Neuronal stem cell (in vitro differentiated cells): ENCODE measurements around the gene MGLL.
A peak's percentile ranks its signal among the peaks of the same experiment; 100 is the strongest.

ENCODE experiments used
- DNase-seq: peaks from one replicate; pipeline ENCODE4 v3.0.0-alpha.2; 2013; ENCODE audit warnings: low spot score
- H2AFZ ChIP-seq: one replicate; pipeline ENCODE4 v1.6.1; 2013; ENCODE audit warnings: mild to moderate bottlenecking, low read length, inconsistent platforms
- H2AK5ac ChIP-seq: 2 replicates; pipeline ENCODE4 v1.6.1; 2013; ENCODE audit warnings: low read depth, mild to moderate bottlenecking, inconsistent platforms, low read length, moderate library complexity, mixed read lengths
- H2BK120ac ChIP-seq: 2 replicates; pipeline ENCODE4 v1.6.1; 2013; ENCODE audit warnings: low read depth, mild to moderate bottlenecking, inconsistent platforms, low read length, moderate library complexity, mixed read lengths
- H2BK12ac ChIP-seq: one replicate; pipeline ENCODE4 v1.6.1; 2013; ENCODE audit warnings: low read length, inconsistent platforms
- H2BK15ac ChIP-seq: 2 replicates; pipeline ENCODE4 v1.6.1; 2013; ENCODE audit warnings: mild to moderate bottlenecking, low read length, inconsistent platforms, mixed read lengths
- H2BK5ac ChIP-seq: one replicate; pipeline ENCODE4 v1.6.1; 2013; ENCODE audit warnings: inconsistent platforms, mild to moderate bottlenecking, low read length, moderate library complexity
- H3K14ac ChIP-seq: one replicate; pipeline ENCODE4 v1.6.1; 2013; ENCODE audit warnings: low read length, inconsistent platforms
- H3K18ac ChIP-seq: 2 replicates; pipeline ENCODE4 v1.6.1; 2013; ENCODE audit warnings: low read length, inconsistent platforms
- H3K23ac ChIP-seq: 2 replicates; pipeline ENCODE4 v1.6.1; 2013; ENCODE audit warnings: low read depth, mild to moderate bottlenecking, mixed read lengths, low read length, inconsistent platforms; ENCODE audit not compliant: poor library complexity
- H3K27ac ChIP-seq: replicated peaks from 3 replicates; pipeline ENCODE4 v1.5.1; 2013; ENCODE audit warnings: low read length, inconsistent platforms
- H3K27me3 ChIP-seq, 3 experiments: 2 replicates each; pipeline ENCODE4 v1.6.1; 2013; ENCODE audit warnings: low read length in 3 of 3, mild to moderate bottlenecking in 2 of 3, inconsistent platforms in 1 of 3, low read depth in 1 of 3, mixed read lengths in 1 of 3, moderate library complexity in 1 of 3; ENCODE audit not compliant: control insufficient read depth in 3 of 3, insufficient read depth in 3 of 3
- H3K36me3 ChIP-seq, 2 donors: replicated peaks in 1 of 2; 2 replicates each; pipeline ENCODE4 v1.6.1; 2013; ENCODE audit warnings: low read length in 2 of 2; ENCODE audit not compliant: control insufficient read depth in 2 of 2, insufficient read depth in 2 of 2
- H3K4ac ChIP-seq: 2 replicates; pipeline ENCODE4 v1.6.1; 2013; ENCODE audit warnings: inconsistent platforms, mild to moderate bottlenecking, low read length, moderate library complexity
- H3K4me1 ChIP-seq, 2 donors: 1 replicate in 1 of 2; 2 replicates in 1 of 2; pipeline ENCODE4 v1.6.1; 2013; ENCODE audit warnings: low read length in 2 of 2, low read depth in 1 of 2; ENCODE audit not compliant: control insufficient read depth in 2 of 2, insufficient read depth in 1 of 2
- H3K4me2 ChIP-seq: one replicate; pipeline ENCODE4 v1.6.1; 2013; ENCODE audit warnings: mild to moderate bottlenecking, low read length, inconsistent platforms; ENCODE audit not compliant: insufficient read depth, poor library complexity, severe bottlenecking
- H3K4me3 ChIP-seq, 2 donors: 2 replicates each; pipeline ENCODE4 v1.5.1; 2013; ENCODE audit warnings: low read length in 2 of 2, mild to moderate bottlenecking in 2 of 2, inconsistent platforms in 1 of 2, moderate library complexity in 1 of 2
- H3K79me1 ChIP-seq: one replicate; pipeline ENCODE4 v1.6.1; 2013; ENCODE audit warnings: low read depth, mild to moderate bottlenecking, inconsistent platforms, low read length, moderate library complexity
- H3K9ac ChIP-seq: one replicate; pipeline ENCODE4 v1.6.1; 2013; ENCODE audit warnings: mild to moderate bottlenecking, low read depth, low read length, inconsistent platforms; ENCODE audit not compliant: poor library complexity
- H3K9me3 ChIP-seq, 2 donors: replicated peaks in 1 of 2; 2 replicates each; pipeline versions ENCODE3 to v1.6.1; 2013; ENCODE audit warnings: low read length in 2 of 2, mild to moderate bottlenecking in 2 of 2, inconsistent platforms in 1 of 2, low read depth in 1 of 2, mixed read lengths in 1 of 2, moderate library complexity in 1 of 2; ENCODE audit not compliant: control insufficient read depth in 2 of 2, insufficient read depth in 1 of 2
- H4K8ac ChIP-seq: one replicate; pipeline ENCODE4 v1.6.1; 2013; ENCODE audit warnings: low read depth, mild to moderate bottlenecking, inconsistent platforms, low read length, moderate library complexity
- H4K91ac ChIP-seq: one replicate; pipeline ENCODE4 v1.6.1; 2013; ENCODE audit warnings: low read length, low read depth, mild to moderate bottlenecking, inconsistent platforms; ENCODE audit not compliant: poor library complexity
- WGBS, 2 donors: extraction: QIAGEN DNeasy Blood & Tissue Kit; methylation state at CpG; one replicate each; pipeline ENCODE4 v1.1.7; 2013; ENCODE audit warnings: missing lambda C conversion rate in 2 of 2, mixed read lengths in 1 of 2; ENCODE audit not compliant: insufficient read length in 2 of 2, insufficient replicate concordance in 1 of 2; ENCODE audit errors: extremely low coverage in 2 of 2; 5-methylcytosine and 5-hydroxymethylcytosine counted together

The MGLL gene

DNA sequence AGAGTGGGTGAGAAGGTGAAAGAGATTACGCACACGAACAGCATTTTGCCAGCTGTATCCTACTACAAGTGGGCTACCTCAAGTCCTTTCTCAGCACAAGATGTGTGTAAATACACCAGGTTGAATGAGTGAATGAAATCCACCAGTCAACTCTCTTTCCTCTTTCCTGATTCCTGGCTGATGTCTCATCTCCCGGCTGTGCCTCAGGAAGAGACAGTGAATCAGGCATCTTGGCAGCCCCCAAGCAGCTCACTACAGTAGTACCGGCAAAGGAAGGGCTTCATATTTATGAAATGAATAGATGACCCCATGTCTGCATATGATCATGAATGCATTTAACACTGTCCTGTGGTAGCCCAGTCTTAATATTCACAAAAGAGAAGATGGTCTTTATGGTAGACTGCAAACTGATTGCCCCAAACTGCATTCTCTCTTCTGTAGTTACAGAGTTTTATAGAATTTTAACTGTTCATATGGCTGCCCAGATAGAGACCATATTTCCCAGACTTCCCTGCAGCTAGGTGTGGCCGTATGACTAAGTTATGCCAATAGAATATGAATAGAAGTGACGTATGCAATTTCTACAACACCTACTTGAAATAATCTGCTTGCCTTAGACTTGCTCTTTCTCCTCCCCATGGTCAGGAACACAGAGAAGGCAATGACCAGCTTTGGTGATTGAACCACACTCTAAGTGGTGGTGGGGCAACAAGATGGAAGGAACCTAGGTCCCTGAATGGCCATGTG, 22.7 kb downstream of the MGLL start:
- Histone ChIP-seq H2AFZ (no peak overlapping the region), H2BK15ac (no peak overlapping the region), H3K4me2 (no peak overlapping the region), H3K9ac (no peak overlapping the region), H3K36me3 (no peaks in the 10 kb centered on the region), H3K27ac (no peak overlapping the region), H3K9me3 (no peaks in the 10 kb centered on the region), H3K14ac (no peak overlapping the region), H3K4me3 (no peak overlapping the region), H3K27me3 (peaks cover 0 to 12% (median 0%) of the 10 kb centered on the region in 3 experiments), H3K4me1 (no peaks in the 10 kb centered on the region), H2BK120ac (no peak overlapping the region), H4K91ac (no peak overlapping the region), H3K23ac (no peak overlapping the region), H3K79me1 (no peaks in the 10 kb centered on the region), H3K4ac (no peak overlapping the region), H4K8ac (no peak overlapping the region), H2BK5ac (no peak overlapping the region), H2BK12ac (no peak overlapping the region), H3K18ac (no peak overlapping the region), H2AK5ac (no peak overlapping the region)
- DNase-seq: no peak
- no CpG with 5 or more reads among the region's 6 CpGs for WGBS, 2 donors

DNA sequence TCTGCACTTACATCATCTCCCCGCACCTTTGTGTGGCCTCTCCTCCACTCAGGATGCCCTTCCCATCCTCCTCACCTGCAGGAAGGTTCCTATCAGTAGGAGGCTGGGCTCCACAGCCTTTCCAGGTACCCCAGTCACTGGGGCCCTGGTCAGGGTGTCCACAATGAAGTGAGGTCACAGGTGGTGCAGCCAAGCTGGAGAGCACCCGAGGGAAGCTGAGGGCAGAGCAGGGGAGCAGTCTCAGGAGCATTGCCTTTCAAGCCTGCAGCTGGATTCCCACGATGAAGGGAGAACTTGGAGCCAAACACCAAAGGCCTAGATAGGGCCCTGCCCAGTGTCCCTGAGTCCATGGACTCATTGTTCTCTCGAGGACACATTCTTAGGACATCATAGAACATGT, 23.6 kb downstream of the MGLL start:
- DNase-seq: no peak

DNA sequence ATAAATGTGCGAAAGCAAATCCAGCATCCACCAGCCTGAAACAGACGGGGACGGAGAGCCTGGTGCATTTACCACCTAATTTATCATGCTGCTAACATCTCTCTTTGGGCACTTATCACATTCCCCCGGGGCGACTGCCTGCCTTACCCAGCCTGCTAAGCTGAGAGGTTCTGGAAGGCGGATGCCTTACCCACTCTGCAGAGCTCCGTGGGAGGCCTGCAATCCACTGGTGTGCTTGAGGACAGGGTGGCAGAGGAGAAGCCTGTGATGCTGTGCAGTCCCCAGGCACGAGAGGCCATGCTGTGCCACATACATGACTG, 25.5 kb downstream of the MGLL start:
- WGBS, 2 donors: no CpG with 5 or more reads among the region's 8 CpGs
- Histone ChIP-seq H2BK5ac (no peak overlapping the region), H3K9ac (no peak overlapping the region), H4K8ac (no peak overlapping the region), H3K36me3 (no peaks in the 10 kb centered on the region), H2BK15ac (no peak overlapping the region), H3K4me3 (no peak overlapping the region), H2AFZ (no peak overlapping the region), H3K27me3 (no peaks in the 10 kb centered on the region), H2AK5ac (peak overlapping the region; percentile 10), H3K18ac (no peak overlapping the region), H3K79me1 (no peaks in the 10 kb centered on the region), H3K14ac (peak overlapping the region; percentile 79), H3K4me1 (no peaks in the 10 kb centered on the region), H2BK12ac (no peak overlapping the region), H3K9me3 (no peaks in the 10 kb centered on the region), H4K91ac (no peak overlapping the region), H3K23ac (no peak overlapping the region), H3K27ac (no peak overlapping the region), H3K4ac (no peak overlapping the region), H2BK120ac (no peak overlapping the region), H3K4me2 (no peak overlapping the region)
- no peak for DNase-seq

More for the DNA sequence above, 23.6 kb downstream of the MGLL start:
- H3K14ac ChIP-seq: no peak overlapping the region
- H3K4me2 ChIP-seq: no peak overlapping the region
- H3K18ac ChIP-seq: peak overlapping the region; percentile 50
- no peak overlapping the region for H2BK15ac ChIP-seq
- no CpG with 5 or more reads among the region's 4 CpGs for WGBS, 2 donors
- H3K9ac ChIP-seq: no peak overlapping the region
- H3K4me3 ChIP-seq: no peak overlapping the region
- no peaks in the 10 kb centered on the region for H3K9me3 ChIP-seq
- peak overlapping the region; percentile 17 for H2AK5ac ChIP-seq
- no peaks in the 10 kb centered on the region for H3K36me3 ChIP-seq
- peaks cover 0 to 11% (median 0%) of the 10 kb centered on the region in 3 experiments for H3K27me3 ChIP-seq
- no peak overlapping the region for H2BK5ac ChIP-seq
- H2BK12ac ChIP-seq: no peak overlapping the region
- H2AFZ ChIP-seq: no peak overlapping the region
- no peak overlapping the region for H4K8ac ChIP-seq
- no peak overlapping the region for H4K91ac ChIP-seq
- H3K4me1 ChIP-seq: no peaks in the 10 kb centered on the region
- no peak overlapping the region for H3K23ac ChIP-seq
- no peak overlapping the region for H3K27ac ChIP-seq
- H3K4ac ChIP-seq: no peak overlapping the region
- H3K79me1 ChIP-seq: no peaks in the 10 kb centered on the region
- no peak overlapping the region for H2BK120ac ChIP-seq

DNA sequence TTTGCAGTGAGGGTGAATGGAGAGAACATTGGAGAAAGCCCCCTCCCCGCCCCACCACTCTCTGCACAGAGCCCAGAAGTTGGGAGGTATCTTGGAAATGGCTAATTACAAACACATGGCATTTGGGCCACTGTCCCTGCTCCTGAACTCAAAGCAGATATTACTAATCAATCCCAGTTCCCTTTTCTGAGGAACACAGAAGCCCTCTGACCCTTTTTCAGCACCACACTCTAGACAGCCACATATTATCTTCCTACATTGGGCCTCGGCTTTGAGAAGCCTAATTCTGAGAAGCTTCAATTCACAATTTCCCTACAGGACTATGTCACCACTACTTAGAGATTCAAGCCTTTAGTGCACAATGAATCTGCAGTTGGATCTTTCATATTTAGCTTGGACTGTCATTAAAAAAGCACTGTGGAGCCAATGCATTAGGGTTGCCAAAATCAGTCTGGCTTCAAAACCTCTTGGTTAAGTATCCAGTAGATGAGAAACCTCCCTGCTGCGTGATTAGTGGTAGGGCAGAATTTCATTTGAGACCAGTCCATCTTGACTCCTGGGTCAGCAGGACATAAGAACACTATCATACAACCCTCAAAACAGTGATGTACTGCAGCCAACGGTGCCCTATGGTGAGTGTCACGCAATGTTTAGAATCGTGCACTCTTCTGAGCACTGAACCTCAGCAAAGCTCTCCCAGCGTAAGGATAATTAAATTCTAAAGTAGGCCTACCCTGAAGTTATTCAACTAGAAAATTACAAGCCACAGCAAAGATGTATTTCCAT, 26.1 kb downstream of the MGLL start:
- H2AK5ac ChIP-seq: no peak overlapping the region
- H3K27me3 ChIP-seq: no peaks in the 10 kb centered on the region
- no peak overlapping the region for H4K91ac ChIP-seq
- no peak overlapping the region for H4K8ac ChIP-seq
- no peaks in the 10 kb centered on the region for H3K36me3 ChIP-seq
- no peak overlapping the region for H3K4me3 ChIP-seq
- no peak overlapping the region for H3K14ac ChIP-seq
- no peak overlapping the region for H2BK12ac ChIP-seq
- no peak overlapping the region for H2AFZ ChIP-seq
- H2BK120ac ChIP-seq: no peak overlapping the region
- no CpG with 5 or more reads among the region's 7 CpGs for WGBS, 2 donors
- no peaks in the 10 kb centered on the region for H3K4me1 ChIP-seq
- DNase-seq: no peak
- H2BK15ac ChIP-seq: no peak overlapping the region
- H3K4ac ChIP-seq: no peak overlapping the region
- no peaks in the 10 kb centered on the region for H3K79me1 ChIP-seq
- no peak overlapping the region for H3K27ac ChIP-seq
- no peak overlapping the region for H3K9ac ChIP-seq
- no peak overlapping the region for H2BK5ac ChIP-seq
- H3K18ac ChIP-seq: no peak overlapping the region
- H3K23ac ChIP-seq: no peak overlapping the region
- H3K9me3 ChIP-seq: no peaks in the 10 kb centered on the region
- H3K4me2 ChIP-seq: no peak overlapping the region
